ENCODE data around the gene ULBP1. TPM values are rescaled to one million over a fixed set of nuclear protein-coding genes. Genes with fewer than 3 reads are reported as not detected.
"Not testable (repeated sequence)": the region's sequence is repeated elsewhere in the genome, so short reads cannot be mapped to it uniquely, and the experiment has no call there.

Gene ULBP1
- total RNA-seq, 4 donors from 2014 or later = 0.34 to 0.47 TPM; not detected in 2

DNA sequence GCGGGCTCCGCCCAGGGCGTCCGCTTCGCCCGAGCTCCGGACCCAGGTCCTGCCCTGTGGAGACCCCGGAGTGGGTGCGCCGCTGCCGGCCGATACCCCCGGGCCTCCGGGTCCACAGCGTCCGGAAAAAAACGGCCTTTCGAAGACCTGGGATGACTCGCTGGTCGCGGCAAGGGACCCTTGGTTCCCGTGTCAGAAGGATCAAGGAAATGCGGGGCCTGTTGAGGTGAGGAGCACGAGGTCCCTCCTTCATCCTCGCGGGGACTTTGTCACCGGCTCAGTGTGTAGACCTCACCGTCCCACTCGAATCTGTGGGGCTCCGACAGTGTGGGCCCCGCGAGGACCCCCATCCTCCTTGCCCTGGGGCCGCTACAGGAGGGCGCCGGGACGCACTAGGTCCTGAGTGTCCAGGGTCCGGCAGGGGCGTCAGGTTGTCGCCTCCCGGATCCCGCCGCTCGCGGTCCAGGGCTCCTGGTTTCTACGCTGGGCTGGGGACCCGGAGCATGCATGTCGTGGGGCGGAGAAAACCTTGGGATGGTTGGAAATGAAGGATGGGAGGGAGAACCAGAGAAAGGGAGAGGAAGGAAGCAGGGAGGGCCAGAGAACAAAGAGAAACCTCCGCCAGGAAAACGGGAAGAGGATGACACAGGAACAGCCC, 51.0 kb downstream of the ULBP1 start:
- H3K4me3 ChIP-seq, H3K4me1 ChIP-seq, H3K27ac ChIP-seq, H3K9me3 ChIP-seq, H3K36me3 ChIP-seq: not testable (repeated sequence)
- DNase-seq (ENCODE audit: low spot score in 2 of 2) = peak in 1 of 2 donors; percentile 41
- H3K27me3 ChIP-seq = peaks cover 76% of the 10 kb centered on the region
- WGBS = 0% methylated on average over 2 of the region's 50 CpGs

DNA sequence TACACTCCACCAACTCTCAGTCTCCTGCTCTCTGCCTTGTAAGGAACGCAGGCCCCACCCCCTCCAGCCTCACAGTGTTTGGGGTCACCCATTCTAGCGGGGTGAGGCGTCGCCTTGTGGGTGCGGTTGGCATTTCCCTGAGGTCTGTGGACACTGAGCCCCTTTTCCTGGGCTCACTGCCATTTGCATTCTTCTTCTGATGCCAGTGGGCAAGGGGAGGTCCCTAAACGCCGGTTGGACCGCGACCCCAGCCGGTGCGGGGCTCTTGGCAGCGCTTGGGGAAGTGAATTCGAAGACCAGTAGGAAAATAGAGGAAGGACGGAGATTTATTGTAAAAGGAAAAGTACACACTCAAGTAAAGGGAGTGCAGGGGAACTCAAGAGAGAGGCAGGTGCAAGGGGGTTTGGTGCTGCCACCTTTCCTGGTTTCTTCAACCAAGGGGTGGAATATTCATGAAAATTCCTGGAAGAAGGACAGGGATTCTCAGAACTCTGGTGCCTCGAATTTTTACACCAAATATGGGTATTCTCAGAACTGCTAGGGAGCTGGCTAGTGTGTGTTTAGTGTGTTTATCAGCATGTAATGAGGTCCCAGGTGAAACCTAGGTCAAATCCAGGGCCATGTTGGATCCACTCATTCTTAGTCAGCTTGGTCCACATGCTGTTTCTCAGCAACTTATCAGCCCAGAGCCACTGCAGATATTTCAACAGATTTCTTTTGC, 51.7 kb downstream of the ULBP1 start:
- DNase-seq (ENCODE audit: low spot score in 2 of 2) = peak in 1 of 2 donors; percentile 37
- WGBS = 6% methylated on average over 15 of the region's 15 CpGs
- peaks cover 69% of the 10 kb centered on the region for H3K27me3 ChIP-seq
- not testable (repeated sequence) for H3K4me3 ChIP-seq, H3K36me3 ChIP-seq, H3K4me1 ChIP-seq, H3K27ac ChIP-seq, H3K9me3 ChIP-seq

DNA sequence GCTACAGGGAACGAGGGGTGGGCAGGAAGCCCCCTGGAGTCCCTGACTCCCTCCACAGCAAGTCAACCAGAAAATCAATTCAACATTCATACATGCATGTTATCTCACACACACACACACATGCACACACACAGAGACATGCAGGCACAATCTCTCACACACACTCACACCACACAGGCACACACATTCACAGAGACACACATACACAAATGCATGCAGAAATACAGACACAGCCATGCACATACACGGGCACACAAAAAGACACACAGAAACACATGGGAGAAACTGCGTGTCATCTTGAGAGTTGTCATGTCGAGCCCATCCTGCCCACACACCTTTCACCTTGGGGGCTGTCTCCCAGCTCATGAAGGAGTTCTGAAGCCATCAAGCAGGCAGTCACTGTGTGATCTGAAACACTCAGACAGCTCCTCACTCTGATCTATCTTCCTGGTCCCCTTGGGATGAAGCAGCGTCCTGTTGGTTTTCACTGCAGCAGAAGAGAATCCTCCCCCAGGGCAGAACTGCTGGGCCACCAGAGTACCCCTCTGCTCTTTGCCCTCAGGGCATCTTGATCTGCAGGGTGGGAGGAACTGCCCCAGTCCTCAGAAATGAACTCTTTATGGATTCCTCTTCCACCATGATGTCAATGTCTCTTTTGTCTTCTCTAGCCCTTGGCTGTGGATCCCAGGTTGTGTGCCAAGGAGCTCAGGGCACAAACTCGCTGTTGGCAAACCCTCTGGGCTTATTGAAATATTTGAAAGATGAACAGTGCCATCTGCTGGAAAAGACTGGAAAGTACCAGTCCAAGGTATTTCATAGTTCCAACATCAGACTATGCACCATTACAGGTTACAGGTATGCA, 52.8 kb downstream of the ULBP1 start:
- peak in 1 of 2 donors; percentile 65 for DNase-seq (ENCODE audit: low spot score in 2 of 2)
- H3K36me3 ChIP-seq = no peaks in the 10 kb centered on the region
- TF ChIP-seq, protein P1, sequence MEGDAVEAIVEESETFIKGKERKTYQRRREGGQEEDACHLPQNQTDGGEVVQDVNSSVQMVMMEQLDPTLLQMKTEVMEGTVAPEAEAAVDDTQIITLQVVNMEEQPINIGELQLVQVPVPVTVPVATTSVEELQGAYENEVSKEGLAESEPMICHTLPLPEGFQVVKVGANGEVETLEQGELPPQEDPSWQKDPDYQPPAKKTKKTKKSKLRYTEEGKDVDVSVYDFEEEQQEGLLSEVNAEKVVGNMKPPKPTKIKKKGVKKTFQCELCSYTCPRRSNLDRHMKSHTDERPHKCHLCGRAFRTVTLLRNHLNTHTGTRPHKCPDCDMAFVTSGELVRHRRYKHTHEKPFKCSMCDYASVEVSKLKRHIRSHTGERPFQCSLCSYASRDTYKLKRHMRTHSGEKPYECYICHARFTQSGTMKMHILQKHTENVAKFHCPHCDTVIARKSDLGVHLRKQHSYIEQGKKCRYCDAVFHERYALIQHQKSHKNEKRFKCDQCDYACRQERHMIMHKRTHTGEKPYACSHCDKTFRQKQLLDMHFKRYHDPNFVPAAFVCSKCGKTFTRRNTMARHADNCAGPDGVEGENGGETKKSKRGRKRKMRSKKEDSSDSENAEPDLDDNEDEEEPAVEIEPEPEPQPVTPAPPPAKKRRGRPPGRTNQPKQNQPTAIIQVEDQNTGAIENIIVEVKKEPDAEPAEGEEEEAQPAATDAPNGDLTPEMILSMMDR (IDR thresholded peaks at IDR 0.05) = peak; percentile 53 to 67
- TF ChIP-seq POLR2AphosphoS5 (IDR thresholded peaks at IDR 0.05) = no peak
- TF ChIP-seq EP300 (IDR thresholded peaks at IDR 0.05) = no peak
- no peak for TF ChIP-seq POLR2A (IDR thresholded peaks at IDR 0.05)
- peaks cover 3% of the 10 kb centered on the region for H3K4me1 ChIP-seq
- no peaks in the 10 kb centered on the region for H3K9me3 ChIP-seq
- H3K27me3 ChIP-seq = peaks cover 62% of the 10 kb centered on the region
- H3K4me3 ChIP-seq = no peak overlapping the region
- 20% methylated on average over 4 of the region's 6 CpGs for WGBS
- H3K27ac ChIP-seq = no peak overlapping the region

DNA sequence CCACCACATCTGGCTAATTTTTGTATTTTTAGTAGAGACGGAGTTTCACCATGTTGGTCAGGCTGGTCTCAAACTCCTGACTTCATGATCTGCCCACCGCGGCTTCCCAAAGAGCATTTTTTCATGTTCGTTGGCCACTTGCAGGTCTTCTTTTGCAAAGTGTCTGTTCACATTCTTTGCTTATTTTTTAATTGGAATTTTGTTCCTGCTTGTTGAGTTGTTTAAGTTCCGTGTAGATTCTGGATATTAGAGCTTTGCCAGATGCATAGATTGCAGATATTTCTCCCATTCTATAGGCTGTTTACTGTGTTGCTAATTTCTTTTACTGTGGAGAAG, 53.4 kb downstream of the ULBP1 start:
- WGBS = 10% methylated on average over 5 of the region's 5 CpGs
- H3K27me3 ChIP-seq = peaks cover 56% of the 10 kb centered on the region
- H3K36me3 ChIP-seq; H3K9me3 ChIP-seq; DNase-seq (ENCODE audit: low spot score in 2 of 2); H3K4me3 ChIP-seq; H3K4me1 ChIP-seq; H3K27ac ChIP-seq: not testable (repeated sequence)

DNA sequence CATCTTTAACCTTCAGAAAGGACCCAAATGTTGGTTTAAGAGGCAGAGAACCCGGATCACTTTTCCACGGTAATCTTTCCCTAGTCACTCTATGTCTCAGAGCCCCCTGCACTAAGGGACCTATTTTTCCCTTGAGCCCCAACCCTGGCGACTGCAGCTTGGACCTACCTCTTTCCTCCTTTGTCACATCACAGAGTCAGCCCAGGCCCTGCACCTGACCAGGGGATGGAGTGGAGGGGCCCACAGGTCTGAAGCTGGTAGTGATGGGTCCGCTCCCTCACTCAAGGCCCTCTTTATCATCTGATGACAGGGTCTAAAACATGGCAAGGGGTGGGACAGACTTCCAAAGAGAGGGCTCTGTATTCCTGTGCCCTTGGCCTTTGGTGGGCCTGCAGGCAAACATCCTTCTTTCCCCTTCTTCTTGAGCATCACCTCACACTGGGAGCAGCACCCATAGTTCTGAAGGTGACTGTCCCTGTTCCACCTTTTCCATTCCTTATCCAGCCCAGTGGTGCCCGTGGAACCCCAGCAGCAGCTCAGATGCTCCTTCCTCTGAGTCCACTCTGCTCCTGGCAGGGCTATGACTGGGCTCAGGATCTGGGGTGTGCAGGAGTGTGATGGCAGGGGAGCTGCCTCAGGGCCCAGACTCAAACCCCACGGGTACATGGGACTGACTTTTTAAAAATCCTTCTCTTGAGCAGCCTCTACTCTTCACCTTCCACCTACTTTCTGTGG, 55.3 kb downstream of the ULBP1 start:
- Histone ChIP-seq H3K4me3 (no peak overlapping the region), H3K9me3 (no peaks in the 10 kb centered on the region), H3K36me3 (no peaks in the 10 kb centered on the region), H3K4me1 (peaks cover 3% of the 10 kb centered on the region), H3K27me3 (peaks cover 42% of the 10 kb centered on the region), H3K27ac (no peak overlapping the region)
- TF ChIP-seq EP300 (IDR thresholded peaks at IDR 0.05) (no peak), POLR2A (IDR thresholded peaks at IDR 0.05) (no peak), POLR2AphosphoS5 (IDR thresholded peaks at IDR 0.05) (no peak)
- TF ChIP-seq, protein P1 (IDR thresholded peaks at IDR 0.05) = no peak
- DNase-seq (ENCODE audit: low spot score in 2 of 2) = peak in 1 of 2 donors; percentile 41
- 63% methylated on average over 6 of the region's 6 CpGs for WGBS

DNA sequence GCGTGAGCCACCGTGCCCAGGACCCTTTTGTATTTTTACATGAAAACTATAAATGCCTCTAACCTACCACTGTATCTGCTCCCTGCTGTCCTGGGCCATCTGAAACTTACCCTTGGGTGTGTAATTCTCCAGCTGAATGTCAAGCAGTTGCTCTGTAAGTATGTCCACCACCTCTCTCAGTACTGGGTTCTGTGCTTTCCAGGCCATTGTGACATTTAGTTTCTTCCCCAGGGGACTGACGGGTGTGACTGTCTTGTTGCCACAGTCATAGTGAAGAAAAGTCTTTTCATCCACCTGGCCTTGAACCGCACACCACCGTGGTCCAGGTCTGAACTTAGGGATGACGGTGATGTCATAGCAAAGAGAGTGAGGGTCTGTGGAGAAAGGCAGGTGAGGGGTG, 58.1 kb downstream of the ULBP1 start:
- DNase-seq (ENCODE audit: low spot score in 2 of 2); H3K27ac ChIP-seq; H3K9me3 ChIP-seq; H3K36me3 ChIP-seq; H3K4me3 ChIP-seq: not testable (repeated sequence)
- H3K4me1 ChIP-seq = peaks cover 17% of the 10 kb centered on the region
- peaks cover 42% of the 10 kb centered on the region for H3K27me3 ChIP-seq
- 100% methylated on average over 2 of the region's 6 CpGs for WGBS

Other genes starting within 250 kb of the ULBP1 start
- gene LATS1, start 245.8 kb upstream of the ULBP1 start, total RNA-seq = 10 to 100 TPM; 31.2 to 55.0 (median 44.4) TPM
- 10 to 100 TPM; 21.0 to 31.3 (median 22.3) TPM for gene NUP43, start 217.4 kb upstream of the ULBP1 start, total RNA-seq
- 10 to 100 TPM; 57.4 to 67.6 (median 66.6) TPM for gene PCMT1, start 214.2 kb upstream of the ULBP1 start, total RNA-seq
- 10 to 100 TPM; 43.6 to 77.2 (median 68.4) TPM for gene LRP11, start 99.6 kb upstream of the ULBP1 start, total RNA-seq
- gene RAET1E, start 65.8 kb upstream of the ULBP1 start, total RNA-seq = 10 to 100 TPM; 14.4 to 46.8 (median 22.8) TPM
- gene RAET1G, start 40.8 kb upstream of the ULBP1 start, total RNA-seq = 1 to 10 TPM; 1.9 to 5.8 (median 4.5) TPM
- gene ULBP2, start 21.9 kb upstream of the ULBP1 start, total RNA-seq = under 1 TPM in 2 of 4 donors, not detected in 2; 0.76 to 0.95 TPM
- gene RAET1L, start 61.6 kb downstream of the ULBP1 start, total RNA-seq = 1 to 10 TPM; 1.6 to 8.0 (median 4.2) TPM
- 1 to 10 TPM in 1 of 4 donors, under 1 TPM in 1, not detected in 2; 0.78 to 2.1 TPM for gene ULBP3, start 105.2 kb downstream of the ULBP1 start, total RNA-seq
- 100 to 1,000 TPM in 2 of 4 donors, 10 to 100 TPM in 2; 44.3 to 104 (median 88.8) TPM for gene PPP1R14C, start 179.1 kb downstream of the ULBP1 start, total RNA-seq